Gastroesophageal sphincter (tissue), 3 donors: ENCODE results near the gene TLR6.

ENCODE experiments used
- CTCF ChIP-seq, 4 experiments: fragments of 200-600 bp in 2 of 4; fragments of 450-650 bp in 2 of 4; sonication (generic) in 1 of 4; IDR thresholded peaks; one replicate each; pipeline ENCODE4 v1.5.1; 2017 to 2019; ENCODE audit warnings: antibody characterized with exemption in 4 of 4, mild to moderate bottlenecking in 2 of 4, moderate library complexity in 2 of 4
- EP300 ChIP-seq: sonication (generic); formaldehyde crosslinking; IDR thresholded peaks from one replicate; pipeline ENCODE4 v1.6.1; 2017; ENCODE audit warnings: antibody characterized with exemption, mild to moderate bottlenecking
- POLR2A ChIP-seq, 2 donors: fragments of 450-650 bp; IDR thresholded peaks; one replicate each; pipeline ENCODE4 v1.6.1; 2017; ENCODE audit warnings: antibody characterized with exemption in 2 of 2, mild to moderate bottlenecking in 2 of 2, moderate library complexity in 1 of 2
- POLR2AphosphoS5 ChIP-seq: sonication (generic); formaldehyde crosslinking; IDR thresholded peaks from one replicate; pipeline ENCODE4 v1.6.1; 2017; ENCODE audit warnings: antibody characterized with exemption

DNA sequence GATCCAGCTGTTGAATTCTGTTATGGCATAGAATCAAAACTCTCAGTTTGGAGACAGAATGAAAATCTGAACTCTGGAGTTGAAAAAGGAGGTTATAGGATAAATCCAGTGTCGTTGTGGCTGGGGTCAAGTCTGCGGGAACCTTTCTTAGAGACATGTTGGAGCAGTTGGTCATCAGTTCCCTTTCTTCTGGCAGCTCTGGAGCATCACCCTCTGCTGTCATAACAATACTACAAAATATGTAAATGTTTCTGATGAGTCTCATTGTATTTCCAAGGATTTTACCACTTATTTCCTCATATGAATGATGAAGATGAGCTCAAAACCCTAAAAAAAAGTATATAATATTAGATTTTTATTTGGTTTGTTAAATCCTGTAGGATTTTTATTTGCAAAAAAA is 81.3 kb downstream of the TLR6 start:
- TF ChIP-seq CTCF (IDR thresholded peaks at IDR 0.05) (no peak), POLR2AphosphoS5 (no peak), POLR2A (IDR thresholded peaks at IDR 0.05) (no peak), EP300 (no peak)
